Activated T-cell treated with anti-CD3 and anti-CD28 coated beads for 1 hour (primary cell): Measurements from ENCODE around the gene ZDBF2.
"Not testable (repeated sequence)": the region's sequence is repeated elsewhere in the genome, so short reads cannot be mapped to it uniquely, and the experiment has no call there.

Experiments
- DNase-seq: peaks from one replicate; pipeline ENCODE4 v3.0.0-alpha.2; 2020; ENCODE audit warnings: low read depth

ZDBF2 gene

DNA sequence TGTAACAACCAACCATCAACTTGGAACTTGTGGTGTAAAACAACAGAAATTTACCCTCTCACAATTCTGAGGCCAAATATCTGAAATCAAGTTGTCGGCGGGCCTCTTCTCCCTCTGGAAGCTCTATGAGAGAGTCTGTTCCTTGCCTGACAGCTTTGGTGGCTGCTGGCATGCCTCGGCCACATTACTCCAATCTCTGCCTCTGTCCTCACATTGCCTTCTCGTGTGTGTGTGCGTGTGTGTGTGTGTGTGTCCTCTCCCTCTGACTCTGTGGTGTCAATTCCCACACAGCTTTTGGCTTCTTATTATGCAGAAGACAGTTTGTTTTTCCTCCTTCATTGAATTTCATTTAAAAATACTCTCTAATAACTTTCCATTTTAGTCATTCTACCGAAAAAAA, 50.4 kb downstream of the ZDBF2 start:
- DNase-seq: no peak

DNA sequence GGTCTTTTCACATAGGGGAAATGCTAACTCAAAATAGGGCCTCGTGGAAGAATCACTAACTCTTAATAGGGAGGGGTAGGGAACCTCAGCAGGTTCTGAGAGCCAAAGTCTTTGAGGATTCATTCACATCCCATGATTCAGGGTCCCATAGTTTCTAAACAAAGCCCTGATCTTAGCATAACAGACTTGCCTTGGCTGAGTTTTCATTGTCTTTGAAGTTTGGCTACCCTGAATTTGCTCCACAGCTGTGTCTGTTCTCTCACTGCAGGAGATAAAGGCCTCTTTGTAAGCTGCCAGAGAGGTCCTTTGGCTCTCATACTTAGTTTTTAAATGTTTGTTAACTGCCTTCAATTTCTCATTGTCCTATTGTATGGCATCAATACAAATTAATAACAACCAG, 54.5 kb downstream of the ZDBF2 start:
- DNase-seq: no peak

DNA sequence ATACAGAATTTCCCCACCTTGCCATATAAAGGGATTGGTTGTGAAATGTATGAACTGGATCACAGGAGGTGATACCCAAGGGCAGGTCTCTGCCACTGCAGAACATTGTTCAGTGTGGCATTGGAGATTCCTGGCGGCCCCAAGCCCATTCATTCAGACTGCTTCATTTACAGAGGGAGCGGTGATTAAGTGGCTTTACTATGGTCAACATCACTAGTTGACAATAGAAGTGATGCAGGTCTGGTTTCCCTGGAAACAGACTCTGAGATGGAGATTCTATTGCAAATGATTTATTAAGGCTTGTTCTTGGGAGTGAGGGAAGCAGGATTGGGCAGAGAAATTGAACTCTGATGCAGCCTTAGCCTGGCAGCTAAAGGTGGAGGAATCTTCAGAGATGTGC, 62.4 kb downstream of the ZDBF2 start:
- no peak for DNase-seq

DNA sequence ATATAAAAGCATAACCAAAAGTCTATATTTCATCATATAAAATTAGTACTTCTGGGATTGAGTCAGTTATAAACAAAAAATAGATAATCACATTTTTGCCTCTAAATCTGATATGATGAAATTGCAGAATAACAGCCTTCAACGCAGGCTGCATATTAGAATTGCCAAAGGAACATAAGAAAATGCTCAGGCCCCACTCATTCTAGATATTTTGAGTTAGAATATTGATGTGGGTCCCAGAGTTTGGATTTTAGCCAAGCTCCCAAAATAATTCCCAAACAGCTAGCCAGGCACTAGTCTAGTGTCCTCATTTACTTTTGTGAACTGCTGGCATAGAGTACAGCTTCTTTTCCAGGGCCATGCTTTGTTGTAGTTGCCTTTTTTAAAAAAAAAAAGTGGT, 63.5 kb downstream of the ZDBF2 start:
- DNase-seq: no peak

DNA sequence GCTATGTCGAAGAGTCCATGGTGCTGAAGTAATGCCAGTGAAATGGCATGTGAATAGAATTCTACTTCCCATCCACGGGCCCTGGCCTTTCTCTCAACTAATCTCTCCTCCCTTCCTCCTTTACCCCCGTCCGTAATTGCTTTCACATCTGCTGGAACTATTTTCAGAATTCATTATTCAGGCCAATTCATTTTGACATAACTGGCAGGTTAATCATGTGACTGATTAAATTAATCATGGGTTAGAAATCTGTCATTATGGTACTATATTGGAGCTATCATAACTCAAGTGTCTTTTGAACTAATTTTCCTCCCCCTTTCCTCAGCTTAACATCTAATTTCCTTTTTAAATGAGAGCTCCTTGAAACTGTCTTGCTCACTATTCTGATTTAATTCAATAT, 66.9 kb downstream of the ZDBF2 start:
- no peak for DNase-seq

DNA sequence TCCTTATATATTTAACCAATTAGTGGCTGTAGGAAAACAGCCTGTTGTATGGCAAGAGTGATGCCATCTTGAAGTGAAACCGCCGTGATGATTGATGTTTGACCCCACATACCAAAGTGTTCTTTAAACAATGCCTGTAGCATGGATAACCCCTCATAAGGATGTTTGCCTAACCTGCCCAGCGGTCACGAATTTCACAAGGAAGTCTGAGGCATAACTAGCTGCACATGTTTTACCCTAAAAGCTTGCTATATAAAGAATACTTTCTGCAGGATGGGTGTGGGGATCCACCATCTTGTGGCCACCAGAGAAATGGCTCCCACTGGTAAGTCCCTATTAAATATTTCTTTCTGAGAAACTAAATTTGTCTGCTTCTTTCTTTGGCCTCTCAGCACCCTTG, 68.7 kb downstream of the ZDBF2 start:
- DNase-seq: no peak

DNA sequence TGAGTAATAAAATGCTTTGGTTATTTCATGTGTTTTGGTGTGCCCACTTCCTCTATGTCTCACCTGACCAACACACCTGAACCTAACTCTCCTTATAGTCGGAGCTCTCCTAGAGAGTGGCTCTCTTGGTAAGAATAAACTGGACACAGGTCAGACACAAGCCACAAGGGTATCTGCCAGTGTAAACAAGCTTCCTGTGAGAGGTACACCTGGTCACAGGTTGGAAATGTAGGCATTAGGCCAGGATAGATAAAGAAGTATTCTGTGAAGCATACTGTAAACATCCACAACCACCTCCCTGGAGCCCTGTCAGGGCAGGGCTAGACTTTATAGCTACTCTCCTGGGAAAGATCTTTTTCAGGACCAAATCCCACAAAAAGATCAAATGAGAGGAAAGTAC, 69.4 kb downstream of the ZDBF2 start:
- no peak for DNase-seq

DNA sequence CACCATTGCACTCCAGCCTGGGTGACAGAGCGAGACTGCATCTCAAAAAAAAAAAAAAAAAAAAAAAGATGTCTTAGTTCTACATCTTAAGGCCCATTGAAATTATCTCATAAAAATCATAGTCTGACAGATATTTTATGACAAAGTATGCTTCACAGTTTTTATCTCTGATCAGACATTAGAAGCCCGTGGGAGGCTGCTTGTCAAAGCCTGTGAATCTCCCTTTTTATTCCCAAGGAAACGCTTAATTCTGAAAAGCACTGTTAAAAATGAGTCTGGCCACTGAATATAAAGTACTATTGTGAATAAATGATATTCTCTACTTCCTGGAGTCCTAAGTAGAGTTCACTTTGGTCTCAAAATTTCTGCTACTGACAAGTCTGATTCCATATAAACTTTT, 71.1 kb downstream of the ZDBF2 start:
- DNase-seq: no peak

DNA sequence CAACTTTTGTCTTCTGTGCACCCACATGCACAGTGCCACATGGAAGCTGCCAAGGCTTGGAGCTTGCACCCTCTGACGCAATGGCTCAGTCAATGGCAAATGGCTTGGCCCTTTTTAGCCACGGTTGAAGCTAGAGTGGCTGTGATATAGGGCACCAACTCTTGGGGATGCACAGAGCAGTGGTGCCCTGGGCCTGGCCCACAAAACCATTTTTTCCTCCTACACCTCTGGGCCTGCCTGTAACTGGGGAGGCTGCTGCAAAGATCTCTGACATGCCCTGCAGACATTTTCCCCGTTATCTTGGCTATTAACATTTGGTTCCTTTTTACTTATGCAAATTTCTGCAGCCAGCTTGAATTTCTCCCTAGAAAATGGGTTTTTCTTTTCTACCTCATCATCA, 74.9 kb downstream of the ZDBF2 start:
- DNase-seq: no peak

DNA sequence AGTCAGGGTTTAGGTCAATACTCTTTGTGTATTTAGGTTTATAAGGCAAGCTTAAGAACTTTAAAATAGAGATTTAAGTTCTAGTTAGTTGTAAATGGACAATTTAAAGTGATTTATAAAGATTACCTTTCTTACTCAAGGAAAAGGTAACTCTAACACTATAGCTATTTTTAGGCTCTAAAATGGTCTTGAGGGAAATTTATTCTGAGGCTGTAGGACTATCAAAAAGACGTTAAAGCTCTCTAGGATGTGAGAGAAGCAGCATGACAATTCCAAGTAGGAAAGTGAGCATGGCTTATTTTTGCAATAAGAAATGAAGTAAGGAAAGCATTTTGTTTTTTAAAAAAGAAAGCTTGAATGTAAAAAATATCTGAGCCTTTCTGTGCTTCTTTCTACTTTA, 78.1 kb downstream of the ZDBF2 start:
- DNase-seq: no peak

DNA sequence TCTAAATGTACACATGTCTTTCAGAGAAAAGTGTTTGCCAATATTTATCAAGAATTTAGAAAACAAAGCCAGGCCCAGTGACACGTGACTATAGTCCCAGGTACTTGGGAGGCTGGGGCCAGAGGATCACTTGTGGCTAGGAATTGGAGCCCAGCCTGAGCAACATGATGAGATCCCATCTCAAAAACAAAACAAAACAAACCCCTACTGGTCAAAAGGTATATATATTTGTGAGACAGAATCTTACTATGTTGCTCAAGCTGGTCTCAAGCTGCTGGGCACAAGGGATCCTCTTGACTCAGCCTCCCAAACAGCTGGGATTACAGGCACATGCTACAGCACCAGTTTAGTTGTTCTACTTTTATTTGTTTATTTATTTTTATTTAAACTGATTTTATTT, 79.2 kb downstream of the ZDBF2 start:
- DNase-seq: no peak

DNA sequence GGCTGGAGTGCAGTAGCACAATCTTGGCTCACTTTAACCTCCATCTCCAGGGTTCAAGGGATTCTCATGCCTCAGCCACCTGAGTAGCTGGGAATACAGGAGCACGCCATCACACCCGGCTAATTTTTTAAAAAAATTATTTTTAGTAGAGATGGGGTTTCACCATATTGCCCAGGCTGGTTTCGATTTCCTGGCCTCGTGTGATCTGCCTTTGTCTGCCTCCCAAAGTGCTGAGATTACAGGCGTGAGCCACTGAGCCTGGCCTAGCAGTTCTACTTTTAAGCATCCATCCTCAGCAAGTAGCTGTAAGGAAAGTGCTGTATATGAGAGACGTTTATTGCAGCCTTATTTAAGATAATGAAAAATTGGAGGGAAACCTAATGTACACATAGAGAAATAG, 79.7 kb downstream of the ZDBF2 start:
- no peak for DNase-seq

DNA sequence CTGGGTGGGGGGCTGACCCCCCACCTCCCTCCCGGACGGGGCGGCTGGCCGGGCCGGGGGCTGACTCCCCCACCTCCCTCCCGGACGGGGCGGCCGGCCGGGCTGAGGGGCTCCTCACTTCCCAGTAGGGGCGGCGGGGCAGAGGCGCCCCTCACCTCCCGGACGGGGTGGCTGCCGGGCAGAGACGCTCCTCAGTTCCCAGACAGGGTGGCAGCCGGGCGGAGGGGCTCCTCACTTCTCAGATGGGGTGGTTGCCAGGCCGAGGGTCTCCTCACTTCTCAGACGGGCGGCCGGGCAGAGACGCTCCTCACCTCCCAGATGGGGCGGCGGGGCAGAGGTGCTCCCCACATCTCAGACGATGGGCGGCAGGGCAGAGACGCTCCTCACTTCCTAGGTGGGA, 82.4 kb downstream of the ZDBF2 start:
- DNase-seq: not testable (repeated sequence)

DNA sequence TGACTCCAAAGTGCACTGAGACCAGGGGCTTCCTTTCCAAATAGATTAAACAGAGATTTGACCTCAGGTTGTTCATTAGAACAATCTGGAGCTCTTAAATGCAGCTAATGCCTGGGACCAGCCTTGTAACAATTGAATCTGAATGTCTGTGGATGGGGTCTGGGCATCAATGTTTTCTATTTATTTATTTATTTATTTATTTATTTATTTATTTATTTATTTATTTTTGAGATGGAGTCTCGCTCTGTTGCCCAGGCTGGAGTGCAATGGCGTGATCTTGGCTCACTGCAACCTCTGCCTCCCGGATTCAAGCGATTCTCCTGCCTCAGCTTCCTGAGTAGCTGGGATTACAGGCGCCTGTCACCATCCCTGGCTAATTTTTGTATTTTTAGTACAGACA, 86.4 kb downstream of the ZDBF2 start:
- not testable (repeated sequence) for DNase-seq

DNA sequence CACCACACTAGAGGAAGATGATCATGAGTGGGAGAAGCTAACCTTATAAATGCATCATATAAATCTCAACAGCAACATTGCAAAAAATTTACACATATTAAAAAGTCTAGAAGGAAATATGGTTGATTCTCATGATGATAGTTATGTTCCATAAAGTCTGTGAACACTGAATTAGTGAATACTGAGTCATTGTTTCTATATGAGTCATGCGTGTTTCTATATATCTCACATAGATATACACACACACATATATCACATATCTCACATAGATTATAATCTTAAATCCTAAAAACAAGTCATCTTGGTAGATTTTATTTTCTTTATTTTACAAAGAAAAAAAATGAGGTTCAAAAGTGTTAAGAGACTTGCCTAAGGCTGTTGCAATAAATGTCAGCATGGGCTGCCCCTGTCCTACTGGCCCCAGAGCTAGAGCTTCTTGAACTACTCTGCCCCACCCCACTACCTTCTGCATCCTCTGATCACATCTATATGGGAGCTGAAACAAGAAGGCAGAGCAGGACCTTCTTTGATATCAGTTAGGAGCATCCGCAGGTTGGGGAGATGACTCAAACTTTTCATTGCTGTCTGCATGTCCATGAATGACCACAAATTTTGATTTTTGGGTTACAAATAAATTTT, 87.1 kb downstream of the ZDBF2 start:
- DNase-seq: no peak
